NCI-H524 (cell line): Measurements from ENCODE around the gene POR.

Experiments
- DNase-seq, 2 experiments: peaks; one replicate each; lab custom pipeline; 2025; lab: John Stamatoyannopoulos, UW

POR gene

GRCh38 chr7:75955331-75955955 lies 40.5 kb downstream of the POR start:
- DNase-seq = no peak

- no peak for DNase-seq
Measured at GRCh38 chr7:75957021-75957736, 42.2 kb downstream of the POR start.

DNA sequence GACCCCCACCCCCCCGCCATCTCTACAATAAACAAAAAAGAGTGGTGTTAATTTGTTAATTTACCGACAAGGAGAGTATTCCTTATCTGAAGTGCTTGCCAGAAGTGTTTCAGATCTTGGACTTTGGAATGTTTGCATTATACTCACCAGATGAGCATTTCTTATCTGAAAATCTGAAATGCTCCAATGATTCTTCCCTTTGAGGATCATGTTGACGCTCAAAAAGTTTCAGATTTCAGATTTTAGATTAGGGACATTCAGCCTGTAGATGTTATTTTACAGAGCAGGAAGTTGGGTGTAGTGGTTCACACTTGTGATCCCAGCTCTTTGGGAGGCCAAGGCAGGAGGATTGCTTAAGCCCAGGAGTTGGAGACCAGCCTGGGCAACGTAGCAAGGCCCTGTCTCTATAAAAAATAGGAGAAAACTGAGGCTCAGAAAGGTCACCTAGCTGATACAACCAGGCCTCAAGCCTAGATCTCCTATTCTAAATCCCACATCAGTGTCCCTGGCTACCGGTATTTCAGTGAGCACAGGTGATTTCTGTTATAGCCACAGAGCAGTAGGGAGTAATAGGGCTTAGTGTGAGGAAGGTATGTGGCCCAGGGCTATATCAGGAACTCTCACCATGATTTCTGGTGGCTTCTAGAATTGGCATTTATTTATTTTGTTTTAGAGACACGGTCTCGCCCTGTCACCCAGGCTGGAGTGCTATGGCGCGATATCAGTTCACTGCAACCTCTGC lies 44.0 kb downstream of the POR start:
- no peak for DNase-seq

DNA sequence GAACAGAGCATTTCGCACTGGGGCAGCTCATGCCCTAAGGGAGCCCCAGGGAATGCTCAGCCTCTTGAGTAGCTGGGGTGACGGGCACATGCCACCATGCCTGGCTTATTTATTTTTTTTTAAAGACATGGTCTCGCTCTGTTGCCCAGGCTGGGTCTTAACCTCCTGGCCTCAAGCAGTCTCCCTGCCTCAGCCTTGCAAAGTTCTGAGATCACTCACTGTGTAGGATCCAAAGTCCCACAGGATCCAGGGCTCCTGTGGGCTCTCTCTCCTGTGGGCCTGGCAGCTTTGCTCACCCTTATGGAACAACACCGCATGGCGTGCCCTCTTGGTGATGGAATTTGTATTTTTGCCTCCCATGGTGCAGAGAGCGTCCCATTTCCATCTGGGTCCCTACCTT lies 45.4 kb downstream of the POR start:
- DNase-seq = no peak

DNA sequence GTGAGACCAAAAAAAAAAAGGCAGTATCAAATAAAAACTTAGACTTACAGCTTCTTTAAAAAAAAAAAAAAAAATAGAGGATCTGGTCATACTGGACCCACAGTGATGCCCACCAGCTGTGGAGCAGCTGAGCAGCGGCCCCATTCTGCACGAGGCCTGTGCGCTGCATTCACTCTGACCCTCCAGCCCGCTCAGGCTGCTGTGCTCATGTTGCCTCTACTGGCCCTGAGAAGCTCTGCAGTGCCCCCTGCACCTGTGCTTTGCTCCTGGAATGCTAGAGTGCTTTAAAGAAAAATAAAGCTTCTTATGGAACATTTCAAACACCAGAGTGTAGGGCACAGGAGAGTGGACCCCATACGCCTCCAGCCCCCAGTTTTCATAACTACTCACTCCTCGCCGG lies 46.3 kb downstream of the POR start:
- no peak for DNase-seq

GRCh38 chr7:75962607-75963380 lies 47.8 kb downstream of the POR start:
- DNase-seq = no peak

DNA sequence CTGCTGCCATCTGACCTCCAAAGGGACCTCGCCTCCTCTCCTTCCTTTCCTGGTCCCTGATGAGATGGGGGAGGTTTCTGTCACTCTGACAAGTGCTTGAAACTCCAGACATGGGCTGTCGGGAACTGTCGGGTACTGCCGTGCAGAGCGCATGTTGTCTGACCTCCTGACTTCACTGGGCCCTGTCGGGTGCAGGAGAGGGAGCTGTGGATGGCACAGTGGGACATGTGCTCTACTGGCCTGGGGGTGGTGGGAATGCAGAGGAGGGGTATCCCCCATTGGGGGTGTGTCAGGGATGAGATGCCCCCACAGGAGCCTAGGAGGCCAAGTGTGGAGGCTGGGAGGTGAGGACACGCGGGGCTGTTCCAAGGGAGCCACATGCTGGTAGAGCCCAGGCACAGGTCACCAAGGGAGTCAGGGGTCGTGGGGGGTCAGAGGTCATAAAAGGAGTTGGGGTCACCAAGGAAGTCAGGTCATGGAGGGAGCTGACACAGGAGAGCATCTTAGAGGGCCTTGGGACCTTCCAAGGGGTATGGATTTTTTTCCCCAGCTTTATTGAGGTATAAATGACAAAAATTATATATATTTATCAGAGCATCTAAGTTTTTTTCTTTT lies 48.5 kb downstream of the POR start:
- DNase-seq = no peak

GRCh38 chr7:75965617-75966016 lies 50.7 kb downstream of the POR start:
- DNase-seq = no peak

- DNase-seq = peak; percentile 78 to 92
Measured at GRCh38 chr7:75966190-75966961, 51.4 kb downstream of the POR start.

- no peak for DNase-seq
Measured at GRCh38 chr7:75967055-75967454, 52.1 kb downstream of the POR start.

- DNase-seq = no peak
Measured at GRCh38 chr7:75967487-75967997, 52.6 kb downstream of the POR start.

GRCh38 chr7:75968012-75968411 lies 53.1 kb downstream of the POR start:
- no peak for DNase-seq

DNA sequence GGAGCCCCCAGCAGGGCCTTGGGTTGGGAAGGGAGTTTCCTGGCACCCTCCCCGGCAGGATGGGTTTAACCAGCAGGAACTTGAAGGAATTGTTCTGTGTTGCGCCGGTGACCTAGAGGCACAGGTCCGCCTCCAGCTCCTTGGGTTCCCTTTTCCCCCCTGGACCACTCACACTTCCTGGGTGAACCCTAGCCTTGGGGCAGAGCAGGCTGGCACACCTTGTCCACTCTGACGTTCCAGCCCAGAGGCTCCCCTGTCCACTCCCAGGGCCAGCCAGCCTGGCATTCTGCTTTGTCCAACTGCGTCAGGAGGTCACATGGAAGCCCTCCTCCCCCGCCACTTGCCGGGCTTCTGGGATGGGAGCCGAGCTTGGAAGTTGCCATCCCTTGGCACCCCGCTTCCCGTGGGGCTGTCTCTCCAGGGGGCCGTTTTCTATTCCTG lies 53.6 kb downstream of the POR start:
- no peak for DNase-seq

- no peak for DNase-seq
Measured at GRCh38 chr7:75969182-75969581, 54.2 kb downstream of the POR start.

- no peak for DNase-seq
Measured at GRCh38 chr7:75969704-75970498, 54.9 kb downstream of the POR start.

- no peak for DNase-seq
Measured at GRCh38 chr7:75971309-75971960, 56.5 kb downstream of the POR start.

GRCh38 chr7:75971961-75972763 lies 57.2 kb downstream of the POR start:
- DNase-seq = peak in 1 of 2 experiments; percentile 21

GRCh38 chr7:75977743-75978142 lies 62.8 kb downstream of the POR start:
- peak in 1 of 2 experiments; percentile 70 for DNase-seq
